ENCODE data around the gene NUDT5. TPM values are rescaled to one million over a fixed set of nuclear protein-coding genes. Genes with fewer than 3 reads are reported as not detected.

The NUDT5 gene
- total RNA-seq, 4 donors from 2014 or later = 30.7 to 79.3 (median 42.3) TPM

GRCh38 chr10:12188656-12189055 lies 7.0 kb downstream of the NUDT5 start:
- Histone ChIP-seq H3K27ac (no peak overlapping the region), H3K9me3 (no peaks in the 10 kb centered on the region), H3K27me3 (no peaks in the 10 kb centered on the region), H3K36me3 (peaks cover 0 to 64% (median 11%) of the 10 kb centered on the region in 3 donors), H3K4me1 (peaks cover 0 to 23% (median 5%) of the 10 kb centered on the region in 3 donors), H3K4me3 (no peak overlapping the region)
- DNase-seq = no peak
- intact Hi-C loops (cut with DNase I) = no loop called here
- TF ChIP-seq POLR2A (IDR thresholded peaks at IDR 0.05) = no peak
- no peak for TF ChIP-seq CTCF (IDR thresholded peaks at IDR 0.05)
- WGBS, 2 donors = 84 to 90% methylated on average over 5 to 6 of the region's 6 CpGs

GRCh38 chr10:12187321-12187905 lies 8.3 kb downstream of the NUDT5 start:
- no peak for TF ChIP-seq CTCF (IDR thresholded peaks at IDR 0.05)
- H3K4me1 ChIP-seq = peaks cover 0 to 11% (median 0%) of the 10 kb centered on the region in 3 donors
- H3K9me3 ChIP-seq = no peaks in the 10 kb centered on the region
- no peaks in the 10 kb centered on the region for H3K27me3 ChIP-seq
- DNase-seq = no peak
- H3K27ac ChIP-seq = no peak overlapping the region
- H3K36me3 ChIP-seq = peaks cover 0 to 71% (median 11%) of the 10 kb centered on the region in 3 donors
- H3K4me3 ChIP-seq = no peak overlapping the region
- intact Hi-C loops (cut with DNase I) = no loop called here
- WGBS, 2 donors = 83 to 89% methylated on average over 5 of the region's 5 CpGs

- DNase-seq = no peak
- no peaks in the 10 kb centered on the region for H3K9me3 ChIP-seq
- no peaks in the 10 kb centered on the region for H3K4me1 ChIP-seq
- intact Hi-C loops (cut with DNase I) = no loop called here
- no peaks in the 10 kb centered on the region for H3K27me3 ChIP-seq
- peaks cover 0 to 71% (median 11%) of the 10 kb centered on the region in 3 donors for H3K36me3 ChIP-seq
- no peak overlapping the region for H3K27ac ChIP-seq
- H3K4me3 ChIP-seq = no peak overlapping the region
- no peak for TF ChIP-seq CTCF (IDR thresholded peaks at IDR 0.05)
- TF ChIP-seq POLR2A (IDR thresholded peaks at IDR 0.05) = no peak
- 80 to 82% methylated on average over 8 of the region's 8 CpGs for WGBS, 2 donors
Observed at GRCh38 chr10:12186323-12186722, 9.4 kb downstream of the NUDT5 start.

- TF ChIP-seq CTCF (IDR thresholded peaks at IDR 0.05) (no peak), POLR2A (IDR thresholded peaks at IDR 0.05) (no peak)
- intact Hi-C loops (cut with DNase I) = no loop called here
- Histone ChIP-seq H3K4me1 (peaks cover 0 to 9% (median 0%) of the 10 kb centered on the region in 3 donors), H3K27ac (no peak overlapping the region), H3K9me3 (no peaks in the 10 kb centered on the region), H3K27me3 (no peaks in the 10 kb centered on the region), H3K36me3 (peaks cover 0 to 90% (median 11%) of the 10 kb centered on the region in 3 donors), H3K4me3 (no peak overlapping the region)
- 84 to 93% methylated on average over 4 to 7 of the region's 7 CpGs for WGBS, 2 donors
- DNase-seq = no peak
Observed at GRCh38 chr10:12184165-12184564, 11.5 kb downstream of the NUDT5 start.

GRCh38 chr10:12181065-12181775 lies 14.5 kb downstream of the NUDT5 start:
- DNase-seq = peak; percentile 8
- peaks cover 0 to 9% (median 0%) of the 10 kb centered on the region in 3 donors for H3K4me1 ChIP-seq
- intact Hi-C loops (cut with DNase I) = no loop called here
- no peaks in the 10 kb centered on the region for H3K9me3 ChIP-seq
- TF ChIP-seq CTCF (IDR thresholded peaks at IDR 0.05) = no peak
- no peak for TF ChIP-seq POLR2A (IDR thresholded peaks at IDR 0.05)
- WGBS, 2 donors = 72% methylated on average over 12 to 13 of the region's 13 CpGs
- peaks cover 9 to 100% (median 22%) of the 10 kb centered on the region in 3 donors for H3K36me3 ChIP-seq
- no peaks in the 10 kb centered on the region for H3K27me3 ChIP-seq
- H3K27ac ChIP-seq = peak overlapping the region in 1 of 4 donors; percentile 39
- H3K4me3 ChIP-seq = no peak overlapping the region
